ENCODE results near the gene AFF2. TPM values are rescaled to one million over a fixed set of nuclear protein-coding genes. Genes with fewer than 3 reads are reported as not detected.

Gene AFF2
- total RNA-seq, 1 experiment from 2014 or later, result 0.16 TPM

GRCh38 chrX:148600131-148600530 is 99.7 kb downstream of the AFF2 start:
- TF ChIP-seq CTCF (IDR thresholded peaks at IDR 0.05; ENCODE audit: insufficient read depth in 1 of 2, low read depth in 1 of 2, low read length in 1 of 2, severe bottlenecking in 1 of 2, unreplicated experiment in 1 of 2), result no peak
- H3K36me3 Mint-ChIP-seq (ENCODE audit: insufficient read depth, unreplicated experiment), result no peaks in the 10 kb centered on the region
- H3K4me1 ChIP-seq, result no peaks in the 10 kb centered on the region
- BruUV-seq (replicated peaks), result no TSS peak
- H3K4me3 Mint-ChIP-seq (ENCODE audit: unreplicated experiment), result no peak overlapping the region
- POLR2A ChIA-PET, result no interaction called here
- no peak overlapping the region for H3K4me3 ChIP-seq (ENCODE audit: low read depth, low read length)
- no peaks in the 10 kb centered on the region for H3K36me3 ChIP-seq (ENCODE audit: control insufficient read depth, insufficient read depth, low read length)
- intact Hi-C loops (cut with micrococcal nuclease; ENCODE audit: unreplicated experiment), result no loop called here
- H3K9me3 ChIP-seq, result no peaks in the 10 kb centered on the region
- no peak overlapping the region for H3K27ac Mint-ChIP-seq (ENCODE audit: unreplicated experiment)
- DNase-seq, result no peak
- CTCF ChIA-PET, result no interaction called here
- H3K27me3 Mint-ChIP-seq (ENCODE audit: insufficient read depth, unreplicated experiment), result peaks cover 15% of the 10 kb centered on the region
- H3K27me3 ChIP-seq (replicated peaks; ENCODE audit: control insufficient read depth, insufficient read depth, low read length), result no peaks in the 10 kb centered on the region
- H3K9me3 Mint-ChIP-seq (ENCODE audit: unreplicated experiment), result no peaks in the 10 kb centered on the region
- no peaks in the 10 kb centered on the region for H3K4me1 Mint-ChIP-seq (ENCODE audit: low read depth, unreplicated experiment)

GRCh38 chrX:148600581-148600980 is 100.2 kb downstream of the AFF2 start:
- ChIA-PET POLR2A (no interaction called here), CTCF (no interaction called here)
- Histone ChIP-seq H3K27me3 (replicated peaks; ENCODE audit: control insufficient read depth, insufficient read depth, low read length) (no peaks in the 10 kb centered on the region), H3K4me1 (no peaks in the 10 kb centered on the region), H3K4me3 (ENCODE audit: low read depth, low read length) (no peak overlapping the region), H3K9me3 (no peaks in the 10 kb centered on the region), H3K36me3 (ENCODE audit: control insufficient read depth, insufficient read depth, low read length) (no peaks in the 10 kb centered on the region)
- intact Hi-C loops (cut with micrococcal nuclease; ENCODE audit: unreplicated experiment), result no loop called here
- no peak overlapping the region for H3K27ac Mint-ChIP-seq (ENCODE audit: unreplicated experiment)
- peaks cover 10% of the 10 kb centered on the region for H3K27me3 Mint-ChIP-seq (ENCODE audit: insufficient read depth, unreplicated experiment)
- no peak for DNase-seq
- H3K4me1 Mint-ChIP-seq (ENCODE audit: low read depth, unreplicated experiment), result no peaks in the 10 kb centered on the region
- no peaks in the 10 kb centered on the region for H3K9me3 Mint-ChIP-seq (ENCODE audit: unreplicated experiment)
- no peaks in the 10 kb centered on the region for H3K36me3 Mint-ChIP-seq (ENCODE audit: insufficient read depth, unreplicated experiment)
- no peak overlapping the region for H3K4me3 Mint-ChIP-seq (ENCODE audit: unreplicated experiment)
- no peak for TF ChIP-seq CTCF (IDR thresholded peaks at IDR 0.05; ENCODE audit: insufficient read depth in 1 of 2, low read depth in 1 of 2, low read length in 1 of 2, severe bottlenecking in 1 of 2, unreplicated experiment in 1 of 2)
- no TSS peak for BruUV-seq (replicated peaks)

GRCh38 chrX:148601034-148601433 is 100.6 kb downstream of the AFF2 start:
- H3K9me3 Mint-ChIP-seq (ENCODE audit: unreplicated experiment), result no peaks in the 10 kb centered on the region
- DNase-seq, result no peak
- no peaks in the 10 kb centered on the region for H3K36me3 ChIP-seq (ENCODE audit: control insufficient read depth, insufficient read depth, low read length)
- no peaks in the 10 kb centered on the region for H3K4me1 Mint-ChIP-seq (ENCODE audit: low read depth, unreplicated experiment)
- H3K27me3 Mint-ChIP-seq (ENCODE audit: insufficient read depth, unreplicated experiment), result peaks cover 9% of the 10 kb centered on the region
- H3K4me3 Mint-ChIP-seq (ENCODE audit: unreplicated experiment), result no peak overlapping the region
- no peak overlapping the region for H3K4me3 ChIP-seq (ENCODE audit: low read depth, low read length)
- ChIA-PET CTCF (no interaction called here), POLR2A (no interaction called here)
- no peak for TF ChIP-seq CTCF (IDR thresholded peaks at IDR 0.05; ENCODE audit: insufficient read depth in 1 of 2, low read depth in 1 of 2, low read length in 1 of 2, severe bottlenecking in 1 of 2, unreplicated experiment in 1 of 2)
- H3K36me3 Mint-ChIP-seq (ENCODE audit: insufficient read depth, unreplicated experiment), result no peaks in the 10 kb centered on the region
- BruUV-seq (replicated peaks), result no TSS peak
- H3K4me1 ChIP-seq, result no peaks in the 10 kb centered on the region
- H3K27me3 ChIP-seq (replicated peaks; ENCODE audit: control insufficient read depth, insufficient read depth, low read length), result no peaks in the 10 kb centered on the region
- no peak overlapping the region for H3K27ac Mint-ChIP-seq (ENCODE audit: unreplicated experiment)
- H3K9me3 ChIP-seq, result no peaks in the 10 kb centered on the region
- intact Hi-C loops (cut with micrococcal nuclease; ENCODE audit: unreplicated experiment), result no loop called here
